Fibroblast of villous mesenchyme (primary cell): ENCODE data around the gene PHOX2A. TPM values are rescaled to one million over a fixed set of nuclear protein-coding genes. Genes with fewer than 3 reads are reported as not detected.

Experiments used
- DNase-seq: peaks from one replicate; pipeline ENCODE4 v3.0.0-alpha.2; 2010; ENCODE audit warnings: low read depth
- H3K4me3 ChIP-seq: 2 replicates; pipeline ENCODE4 v1.5.1; 2011; ENCODE audit warnings: low read depth, mild to moderate bottlenecking, low read length
- total RNA-seq: library from RNA; depleted of rRNA; stranded (reverse); fragments of >200 nt; gene quantifications from 2 replicates; pipeline ENCODE4 v1.2.3, GENCODE V29; 2012
- TF ChIP-seq, protein P1 (sequence below): IDR thresholded peaks from 2 replicates; pipeline ENCODE4 v1.5.1; 2012; ENCODE audit warnings: low read depth, mild to moderate bottlenecking, low read length; ENCODE audit not compliant: insufficient read depth

PHOX2A gene
- total RNA-seq, 1 donor = not detected

DNA sequence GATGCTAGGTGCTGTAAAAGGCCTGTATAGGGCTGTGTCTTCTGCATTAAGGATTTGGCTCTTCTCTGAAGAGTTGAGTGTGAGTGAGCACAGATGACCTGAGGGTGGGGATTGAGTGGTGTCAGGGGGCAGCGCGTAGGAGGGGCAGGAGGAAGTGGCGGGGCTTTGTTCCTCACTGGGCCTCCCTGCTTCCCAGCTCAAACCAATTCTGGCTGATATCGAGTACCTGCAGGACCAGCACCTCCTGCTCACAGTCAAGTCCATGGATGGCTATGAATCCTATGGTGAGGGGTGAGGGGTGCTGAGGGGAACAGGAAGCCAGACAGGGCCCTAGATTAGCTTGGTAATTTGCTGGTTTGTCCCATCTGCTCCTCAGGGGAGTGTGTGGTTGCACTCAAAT, 9.1 kb downstream of the PHOX2A start:
- TF ChIP-seq, protein P1, sequence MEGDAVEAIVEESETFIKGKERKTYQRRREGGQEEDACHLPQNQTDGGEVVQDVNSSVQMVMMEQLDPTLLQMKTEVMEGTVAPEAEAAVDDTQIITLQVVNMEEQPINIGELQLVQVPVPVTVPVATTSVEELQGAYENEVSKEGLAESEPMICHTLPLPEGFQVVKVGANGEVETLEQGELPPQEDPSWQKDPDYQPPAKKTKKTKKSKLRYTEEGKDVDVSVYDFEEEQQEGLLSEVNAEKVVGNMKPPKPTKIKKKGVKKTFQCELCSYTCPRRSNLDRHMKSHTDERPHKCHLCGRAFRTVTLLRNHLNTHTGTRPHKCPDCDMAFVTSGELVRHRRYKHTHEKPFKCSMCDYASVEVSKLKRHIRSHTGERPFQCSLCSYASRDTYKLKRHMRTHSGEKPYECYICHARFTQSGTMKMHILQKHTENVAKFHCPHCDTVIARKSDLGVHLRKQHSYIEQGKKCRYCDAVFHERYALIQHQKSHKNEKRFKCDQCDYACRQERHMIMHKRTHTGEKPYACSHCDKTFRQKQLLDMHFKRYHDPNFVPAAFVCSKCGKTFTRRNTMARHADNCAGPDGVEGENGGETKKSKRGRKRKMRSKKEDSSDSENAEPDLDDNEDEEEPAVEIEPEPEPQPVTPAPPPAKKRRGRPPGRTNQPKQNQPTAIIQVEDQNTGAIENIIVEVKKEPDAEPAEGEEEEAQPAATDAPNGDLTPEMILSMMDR = no peak
- no peak for DNase-seq
- no peak overlapping the region for H3K4me3 ChIP-seq

DNA sequence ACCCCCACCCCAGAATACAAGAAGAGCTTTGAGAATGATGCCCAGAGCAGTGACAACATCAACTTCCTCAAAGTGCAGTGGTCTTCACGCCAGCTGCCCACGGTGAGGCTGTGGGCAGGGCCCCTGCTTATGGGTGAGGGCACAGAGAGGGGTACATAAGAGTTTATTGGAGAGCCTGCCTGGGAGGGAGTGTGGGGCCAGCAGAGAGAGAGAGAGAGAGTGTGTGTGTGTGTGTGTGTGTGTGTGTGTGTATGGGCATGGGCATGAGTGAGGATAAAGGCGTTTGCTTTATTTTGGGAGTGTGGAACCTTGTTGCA, 9.5 kb downstream of the PHOX2A start:
- no peak overlapping the region for H3K4me3 ChIP-seq
- TF ChIP-seq, protein P1 = no peak
- no peak for DNase-seq

DNA sequence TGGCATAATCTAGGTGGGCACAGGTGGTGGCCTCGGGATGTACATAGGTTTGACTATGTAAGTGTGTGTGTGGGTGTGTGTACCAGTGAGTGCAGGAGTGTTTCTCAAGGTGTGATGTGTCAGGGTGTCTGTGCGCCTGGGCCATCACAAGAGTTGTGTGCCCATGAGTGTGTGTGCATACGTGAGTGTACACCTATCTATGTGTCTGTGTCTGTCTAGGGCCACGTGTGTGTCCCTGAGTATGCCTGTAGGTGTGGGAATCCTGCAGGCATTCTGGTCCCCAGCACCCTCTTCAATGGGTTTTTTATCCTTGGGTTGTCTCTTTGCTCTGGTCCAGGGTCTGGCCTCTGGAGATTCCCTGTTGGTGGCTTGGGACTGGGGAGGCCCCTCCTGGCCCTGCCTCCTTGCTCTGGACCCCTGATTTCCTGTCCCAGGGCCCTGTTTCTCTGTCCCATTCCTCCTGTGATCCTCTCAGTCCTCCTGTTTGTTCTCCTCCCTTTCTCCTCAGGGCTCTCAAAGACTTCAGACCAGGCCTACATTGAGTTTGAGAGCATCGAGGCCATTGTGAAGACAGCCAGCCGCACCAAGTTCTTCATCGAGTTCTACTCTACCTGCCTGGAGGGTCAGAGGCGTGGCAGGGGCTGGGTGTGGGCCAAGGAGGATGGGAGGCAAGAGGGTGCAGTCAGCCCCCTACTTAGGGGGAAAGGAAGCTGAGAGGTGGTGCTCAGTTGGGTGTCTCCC, 10.0 kb downstream of the PHOX2A start:
- H3K4me3 ChIP-seq = no peak overlapping the region
- TF ChIP-seq, protein P1 = no peak
- DNase-seq = no peak

DNA sequence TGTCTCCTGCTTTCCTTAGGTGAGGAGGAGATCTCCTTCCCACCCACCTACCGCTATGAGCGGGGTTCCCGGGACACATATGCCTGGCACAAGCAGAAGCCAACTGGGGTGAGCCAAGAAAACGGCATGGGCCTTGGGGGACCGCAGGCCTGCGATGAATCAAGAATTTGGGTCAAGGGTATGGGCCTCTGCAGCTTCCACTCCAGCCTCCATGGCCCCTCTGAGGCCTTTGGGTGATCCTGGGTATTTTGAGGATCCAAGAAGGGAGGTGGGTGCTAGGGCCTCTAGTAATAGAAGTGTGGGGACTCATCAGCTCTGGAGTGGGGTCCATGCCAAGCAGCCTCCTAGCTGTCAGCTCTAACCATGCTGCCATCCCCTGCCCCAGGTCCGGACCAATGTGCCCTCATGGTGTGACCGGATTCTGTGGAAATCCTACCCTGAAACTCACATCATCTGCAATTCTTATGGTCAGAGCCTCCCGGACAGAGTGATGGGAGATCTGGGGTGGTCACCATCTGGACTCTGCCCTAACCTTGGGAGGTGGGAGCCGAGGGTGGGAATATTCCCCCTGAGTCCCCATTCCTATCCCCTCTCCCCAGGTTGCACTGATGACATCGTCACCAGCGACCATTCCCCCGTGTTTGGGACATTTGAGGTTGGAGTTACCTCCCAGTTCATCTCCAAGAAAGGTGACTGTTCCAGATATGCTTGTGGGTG, 10.8 kb downstream of the PHOX2A start:
- DNase-seq = no peak
- no peak overlapping the region for H3K4me3 ChIP-seq
- TF ChIP-seq, protein P1 = no peak

DNA sequence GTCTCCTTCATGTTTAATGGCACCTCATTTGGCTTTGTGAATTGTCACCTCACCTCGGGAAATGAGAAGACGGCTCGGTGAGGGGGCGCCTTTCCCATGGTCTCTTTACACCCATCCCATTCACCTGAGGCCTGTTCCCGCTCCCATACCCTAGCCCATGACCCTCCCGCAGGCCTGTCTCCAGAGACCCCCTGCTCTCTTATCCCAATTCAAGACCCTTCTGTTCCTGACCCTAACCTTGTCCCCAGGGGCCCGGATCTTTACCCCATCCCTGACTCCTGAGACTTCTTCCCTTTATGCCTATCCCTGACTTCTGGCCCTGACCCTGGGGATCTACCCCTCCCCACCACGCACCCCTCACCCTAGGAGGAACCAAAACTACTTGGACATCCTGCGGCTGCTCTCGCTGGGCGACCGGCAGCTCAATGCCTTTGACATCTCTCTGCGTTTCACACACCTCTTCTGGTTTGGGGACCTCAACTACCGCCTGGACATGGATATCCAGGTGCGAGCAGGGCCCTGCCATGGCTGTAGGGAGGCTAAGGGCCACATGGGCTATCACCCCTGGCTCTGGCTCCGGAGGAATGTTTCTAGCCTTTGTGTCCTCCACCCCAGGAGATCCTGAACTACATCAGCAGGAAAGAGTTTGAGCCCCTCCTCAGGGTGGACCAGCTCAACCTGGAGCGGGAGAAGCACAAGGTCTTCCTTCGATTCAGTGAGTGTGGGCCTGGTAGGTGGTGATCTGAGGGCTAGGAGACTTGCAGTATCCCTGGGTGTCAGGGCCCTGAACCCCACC, 11.5 kb downstream of the PHOX2A start:
- H3K4me3 ChIP-seq = no peak overlapping the region
- TF ChIP-seq, protein P1 = no peak
- no peak for DNase-seq

DNA sequence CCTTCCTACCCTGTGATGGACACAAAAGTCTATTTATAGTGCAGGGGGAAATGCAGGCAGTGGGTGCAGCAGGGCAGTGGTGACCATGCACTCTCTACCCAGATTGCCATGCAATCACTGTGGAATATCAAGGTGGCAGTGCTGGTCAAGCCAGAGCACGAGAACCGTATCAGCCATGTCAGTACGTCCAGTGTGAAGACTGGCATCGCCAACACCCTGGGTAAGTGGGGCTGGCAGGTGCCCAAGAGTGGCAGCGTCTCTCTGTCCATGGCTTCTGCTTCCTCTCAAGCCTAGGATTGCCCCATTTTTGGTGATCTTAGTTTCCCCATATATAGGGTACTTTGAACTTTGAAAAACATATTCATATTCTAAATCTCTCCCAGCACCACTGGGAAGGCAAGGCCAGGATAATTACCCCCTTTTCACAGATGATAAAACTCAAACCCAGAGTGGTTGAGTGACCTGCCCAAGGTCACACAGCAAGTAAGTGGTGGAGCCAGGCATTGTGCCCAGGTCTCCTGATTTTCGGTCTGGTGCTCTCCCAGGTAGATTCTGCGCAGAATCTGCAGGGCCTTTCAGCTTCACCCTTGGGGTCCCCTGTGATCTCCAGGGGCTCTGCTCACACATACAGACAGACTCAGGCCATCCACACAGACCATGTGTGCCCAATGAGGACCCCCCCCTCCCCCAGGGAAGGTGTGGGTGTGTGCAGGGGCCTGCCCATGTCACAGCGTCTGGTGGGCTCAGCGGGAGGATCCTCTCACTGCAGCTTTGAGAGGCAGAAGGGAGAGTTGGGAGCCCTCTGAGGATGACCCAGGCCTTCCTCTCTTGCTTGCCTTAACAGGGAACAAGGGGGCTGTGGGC, 12.3 kb downstream of the PHOX2A start:
- TF ChIP-seq, protein P1 = no peak
- no peak for DNase-seq
- H3K4me3 ChIP-seq = no peak overlapping the region
